GM18502 (cell line): Measurements from ENCODE around the gene PTPRN2.

ENCODE experiments used
- ATAC-seq: cut with Tn5 transposase; IDR thresholded peaks from one replicate; pipeline ENCODE4 v1.9.1; 2021; ENCODE audit warnings: mild to moderate bottlenecking; ENCODE audit not compliant: unreplicated experiment, poor library complexity

PTPRN2 gene

GRCh38 chr7:157543791-157544190, 1043.8 kb downstream of the PTPRN2 start:
- ATAC-seq, result no peak

GRCh38 chr7:157543276-157543675, 1044.3 kb downstream of the PTPRN2 start:
- ATAC-seq, result no peak

GRCh38 chr7:157542068-157543021, 1045.3 kb downstream of the PTPRN2 start:
- ATAC-seq, result no peak

- no peak for ATAC-seq
These were observed 1046.1 kb downstream of the PTPRN2 start for GRCh38 chr7:157541295-157542067.

- no peak for ATAC-seq
These were observed 1046.9 kb downstream of the PTPRN2 start for GRCh38 chr7:157540606-157541294.

- no peak for ATAC-seq
These were observed 1047.6 kb downstream of the PTPRN2 start for GRCh38 chr7:157540020-157540419.

- no peak for ATAC-seq
These were observed 1048.1 kb downstream of the PTPRN2 start for GRCh38 chr7:157539521-157539920.

GRCh38 chr7:157538735-157539134, 1048.9 kb downstream of the PTPRN2 start:
- no peak for ATAC-seq

- no peak for ATAC-seq
These were observed 1049.3 kb downstream of the PTPRN2 start for GRCh38 chr7:157538321-157538720.

GRCh38 chr7:157537056-157537455, 1050.6 kb downstream of the PTPRN2 start:
- ATAC-seq, result no peak

- no peak for ATAC-seq
These were observed 1055.6 kb downstream of the PTPRN2 start for GRCh38 chr7:157532068-157532467.

GRCh38 chr7:157529768-157530560, 1057.7 kb downstream of the PTPRN2 start:
- ATAC-seq, result no peak

- ATAC-seq, result no peak
These were observed 1058.8 kb downstream of the PTPRN2 start for GRCh38 chr7:157528785-157529341.

- no peak for ATAC-seq
These were observed 1059.9 kb downstream of the PTPRN2 start for GRCh38 chr7:157527686-157528085.

GRCh38 chr7:157526913-157527634, 1060.5 kb downstream of the PTPRN2 start:
- ATAC-seq, result no peak

- no peak for ATAC-seq
These were observed 1061.4 kb downstream of the PTPRN2 start for GRCh38 chr7:157526005-157526912.

- no peak for ATAC-seq
These were observed 1062.1 kb downstream of the PTPRN2 start for GRCh38 chr7:157525491-157525915.

- ATAC-seq, result no peak
These were observed 1062.9 kb downstream of the PTPRN2 start for GRCh38 chr7:157524731-157525130.
